ENCODE measurements around the gene ITPR2.

DNA sequence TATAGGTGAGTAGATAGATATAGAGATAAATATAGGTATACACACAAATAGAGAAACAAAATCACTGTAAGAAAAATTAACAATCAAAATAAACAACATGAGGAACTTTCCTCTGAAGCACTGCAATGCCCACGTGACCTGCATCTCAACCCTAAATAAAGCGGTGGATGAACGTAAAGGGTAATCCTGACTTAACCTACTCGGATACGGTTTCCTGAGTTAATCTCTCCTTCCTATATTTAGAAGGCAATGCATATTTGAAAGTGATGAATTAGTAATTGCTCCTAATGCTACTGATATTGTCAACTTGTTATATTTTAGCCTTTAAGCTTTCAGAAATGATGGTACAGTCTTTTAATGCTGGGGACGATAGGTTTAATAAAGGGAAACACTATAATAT lies 221.4 kb downstream of the ITPR2 start:
- TF ChIP-seq, protein P1, sequence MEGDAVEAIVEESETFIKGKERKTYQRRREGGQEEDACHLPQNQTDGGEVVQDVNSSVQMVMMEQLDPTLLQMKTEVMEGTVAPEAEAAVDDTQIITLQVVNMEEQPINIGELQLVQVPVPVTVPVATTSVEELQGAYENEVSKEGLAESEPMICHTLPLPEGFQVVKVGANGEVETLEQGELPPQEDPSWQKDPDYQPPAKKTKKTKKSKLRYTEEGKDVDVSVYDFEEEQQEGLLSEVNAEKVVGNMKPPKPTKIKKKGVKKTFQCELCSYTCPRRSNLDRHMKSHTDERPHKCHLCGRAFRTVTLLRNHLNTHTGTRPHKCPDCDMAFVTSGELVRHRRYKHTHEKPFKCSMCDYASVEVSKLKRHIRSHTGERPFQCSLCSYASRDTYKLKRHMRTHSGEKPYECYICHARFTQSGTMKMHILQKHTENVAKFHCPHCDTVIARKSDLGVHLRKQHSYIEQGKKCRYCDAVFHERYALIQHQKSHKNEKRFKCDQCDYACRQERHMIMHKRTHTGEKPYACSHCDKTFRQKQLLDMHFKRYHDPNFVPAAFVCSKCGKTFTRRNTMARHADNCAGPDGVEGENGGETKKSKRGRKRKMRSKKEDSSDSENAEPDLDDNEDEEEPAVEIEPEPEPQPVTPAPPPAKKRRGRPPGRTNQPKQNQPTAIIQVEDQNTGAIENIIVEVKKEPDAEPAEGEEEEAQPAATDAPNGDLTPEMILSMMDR (IDR thresholded peaks at IDR 0.05) = no peak
- TF ChIP-seq EP300 (IDR thresholded peaks at IDR 0.05) (no peak), POLR2A (IDR thresholded peaks at IDR 0.05) (no peak)

Measured in tibial nerve (tissue), 4 donors.